Activated CD4-positive, alpha-beta T cell treated with anti-CD3 and anti-CD28 coated beads, Interleukin-2, amount 10 ng/mL, durations not matched to agents 7 days and 5 days (primary cell): Measurements from ENCODE around the gene ACOXL. TPM values are rescaled to one million over a fixed set of nuclear protein-coding genes. Genes with fewer than 3 reads are reported as not detected.

Experiments used
- CTCF ChIA-PET: fragments of 350-600 bp; sonication (Branson Sonifier 250); formaldehyde crosslinking; loops from one replicate; lab custom pipeline; 2021; ENCODE audit warnings: antibody characterized with exemption; lab: Charles Lee
- POLR2A ChIA-PET: fragments of 350-600 bp; sonication (Branson Sonifier 250); formaldehyde crosslinking; loops from one replicate; lab custom pipeline; 2021; ENCODE audit warnings: antibody characterized with exemption; lab: Charles Lee
- DNase-seq: peaks from one replicate; pipeline ENCODE4 v3.0.0-alpha.2; 2020
- H3K27ac Mint-ChIP-seq: one replicate; pipeline ENCODE4 v1.8.0; 2021; ENCODE audit warnings: mild to moderate bottlenecking, moderate library complexity, mixed read lengths
- H3K27me3 Mint-ChIP-seq: one replicate; pipeline ENCODE4 v1.8.0; 2021; ENCODE audit warnings: mixed read lengths
- H3K36me3 Mint-ChIP-seq: one replicate; pipeline ENCODE4 v1.8.0; 2021; ENCODE audit warnings: low read depth, mixed read lengths
- H3K4me1 Mint-ChIP-seq: one replicate; pipeline ENCODE4 v1.8.0; 2021; ENCODE audit warnings: mixed read lengths
- H3K4me3 Mint-ChIP-seq: one replicate; pipeline ENCODE4 v1.8.0; 2021; ENCODE audit warnings: mild to moderate bottlenecking, moderate library complexity, mixed read lengths
- H3K9me3 Mint-ChIP-seq: one replicate; pipeline ENCODE4 v1.8.0; 2021; ENCODE audit warnings: mixed read lengths
- total RNA-seq, 2 experiments: library from RNA; stranded (reverse); gene quantifications; one replicate each; pipeline ENCODE4 v1.2.3, GENCODE V29; 2021

The ACOXL gene
- total RNA-seq, 2 experiments from 2014 or later, result 0.15 TPM; not detected in 1

DNA sequence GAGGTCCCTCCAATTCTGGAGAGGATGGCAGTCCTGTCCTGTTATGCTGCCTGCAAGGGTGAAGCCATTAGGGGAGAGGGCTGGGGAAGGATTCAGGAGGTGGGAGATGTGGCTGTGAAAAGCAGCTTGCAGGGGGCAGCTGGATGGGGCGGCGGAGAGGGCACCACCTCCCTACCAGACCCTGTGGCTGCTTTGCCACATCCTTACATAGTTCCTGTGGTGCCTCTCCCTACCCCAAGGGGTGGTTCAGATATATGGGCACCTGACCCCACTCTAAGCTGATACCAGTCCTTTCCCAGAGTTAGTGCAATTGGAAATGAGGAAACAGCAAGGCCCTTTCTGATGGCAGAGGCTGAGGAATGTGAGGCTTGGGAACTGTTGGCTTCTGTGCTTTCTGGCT is 6.1 kb upstream of the ACOXL start:
- no peaks in the 10 kb centered on the region for H3K36me3 Mint-ChIP-seq
- H3K27me3 Mint-ChIP-seq, result peaks cover 46% of the 10 kb centered on the region
- ChIA-PET POLR2A (no interaction called here), CTCF (interaction anchor here (0.6 to 1.2 kb wide), 2 partner anchors 28 to 1876 kb away, joined by 3 read pairs; no protein-coding TSS in a partner anchor)
- no peak for DNase-seq
- H3K4me1 Mint-ChIP-seq, result peaks cover 8% of the 10 kb centered on the region
- no peak overlapping the region for H3K27ac Mint-ChIP-seq
- H3K9me3 Mint-ChIP-seq, result no peaks in the 10 kb centered on the region
- H3K4me3 Mint-ChIP-seq, result no peak overlapping the region

DNA sequence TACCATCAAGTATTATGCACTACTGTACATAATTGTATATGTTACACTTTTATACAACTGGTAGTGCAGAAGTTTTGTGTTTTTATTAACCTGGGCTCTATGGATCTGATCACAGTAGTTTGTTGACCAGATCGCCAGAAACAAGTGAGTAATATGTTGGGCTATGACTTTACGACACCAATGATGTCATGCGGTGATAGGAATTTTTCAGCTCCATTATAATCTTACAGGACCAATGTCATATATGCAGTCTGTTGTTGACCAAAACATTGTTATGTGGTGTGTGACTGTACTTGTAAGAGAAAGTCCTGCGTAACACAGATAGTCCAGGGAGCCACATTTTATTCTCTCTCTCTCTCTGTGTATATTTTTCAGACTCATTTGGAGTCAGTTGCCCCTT is 4.5 kb upstream of the ACOXL start:
- peaks cover 12% of the 10 kb centered on the region for H3K4me1 Mint-ChIP-seq
- H3K27me3 Mint-ChIP-seq, result peaks cover 55% of the 10 kb centered on the region
- no peaks in the 10 kb centered on the region for H3K36me3 Mint-ChIP-seq
- DNase-seq, result no peak
- ChIA-PET POLR2A (no interaction called here), CTCF (interaction anchor here (0.5 kb wide), 1 partner anchor 1451 kb away, joined by 4 read pairs; no protein-coding TSS in a partner anchor)
- H3K4me3 Mint-ChIP-seq, result no peak overlapping the region
- no peak overlapping the region for H3K27ac Mint-ChIP-seq
- no peaks in the 10 kb centered on the region for H3K9me3 Mint-ChIP-seq

DNA sequence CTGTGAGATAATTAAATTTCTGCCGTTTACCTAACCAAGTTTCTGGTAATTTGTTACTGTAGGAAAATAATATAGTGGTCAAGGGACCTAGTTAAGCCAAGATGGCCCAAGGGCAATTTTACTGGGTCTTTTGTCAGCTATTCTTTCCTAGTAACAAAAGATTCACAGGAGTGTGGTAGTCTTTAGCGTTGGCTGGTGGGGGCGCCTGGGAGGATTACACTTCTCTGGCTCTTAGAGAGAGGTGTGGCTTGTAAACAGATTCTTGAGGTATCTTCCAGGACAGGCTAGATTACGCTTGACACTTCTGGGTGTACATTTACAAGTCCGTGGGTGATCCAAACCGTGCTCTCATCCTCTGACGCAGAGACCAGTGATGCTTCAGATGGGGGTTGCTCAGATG is 3.3 kb upstream of the ACOXL start:
- no peak overlapping the region for H3K27ac Mint-ChIP-seq
- peaks cover 15% of the 10 kb centered on the region for H3K4me1 Mint-ChIP-seq
- H3K36me3 Mint-ChIP-seq, result no peaks in the 10 kb centered on the region
- no peaks in the 10 kb centered on the region for H3K9me3 Mint-ChIP-seq
- ChIA-PET POLR2A (no interaction called here), CTCF (no interaction called here)
- DNase-seq, result no peak
- peaks cover 59% of the 10 kb centered on the region for H3K27me3 Mint-ChIP-seq
- no peak overlapping the region for H3K4me3 Mint-ChIP-seq

DNA sequence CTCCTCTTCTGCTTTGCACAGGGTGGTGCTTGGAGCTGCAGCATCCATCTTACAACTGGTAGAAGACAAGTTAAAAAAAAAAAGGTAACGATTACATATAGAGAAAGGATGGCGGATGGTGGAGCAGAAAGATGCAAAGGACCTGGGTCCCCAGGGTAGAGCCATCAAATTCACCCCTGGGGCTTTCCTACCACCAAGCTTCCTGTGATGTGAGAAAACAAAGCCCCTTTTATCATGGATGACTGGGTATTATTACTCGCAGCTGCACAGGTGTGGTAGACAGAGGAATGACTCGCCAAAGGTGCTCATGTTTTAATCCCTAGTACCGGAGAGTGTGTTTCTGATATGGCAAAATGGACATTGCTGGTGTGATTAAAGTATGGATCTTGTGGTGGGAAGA is 1.3 kb upstream of the ACOXL start:
- Mint-ChIP-seq H3K27ac (no peak overlapping the region), H3K36me3 (no peaks in the 10 kb centered on the region), H3K27me3 (peaks cover 73% of the 10 kb centered on the region), H3K4me1 (peaks cover 14% of the 10 kb centered on the region), H3K9me3 (no peaks in the 10 kb centered on the region), H3K4me3 (no peak overlapping the region)
- POLR2A ChIA-PET, result no interaction called here
- DNase-seq, result no peak
- CTCF ChIA-PET, result interaction anchor here (1.6 kb wide), 1 partner anchor 18 kb away, joined by 10 read pairs; no protein-coding TSS in a partner anchor

DNA sequence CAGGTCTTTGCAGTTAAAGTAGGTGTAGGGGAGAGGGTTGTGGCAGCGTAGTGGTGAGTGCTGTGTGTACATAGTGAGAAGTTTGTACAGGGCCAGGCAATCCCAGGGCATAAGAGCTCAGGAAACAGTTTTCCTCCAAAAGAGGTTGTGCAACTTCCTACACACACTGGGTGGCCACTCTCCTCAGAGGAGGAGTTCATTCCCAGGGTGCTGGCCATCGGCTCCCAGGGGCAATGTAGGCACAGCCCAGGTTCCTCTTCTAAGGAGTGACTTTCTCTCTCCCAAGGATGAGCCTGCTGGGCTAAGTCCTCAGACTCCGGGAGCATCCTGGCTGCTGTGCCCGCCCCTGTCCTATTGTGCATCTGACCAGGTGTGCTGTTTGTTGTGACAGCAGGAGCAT is 3.0 kb downstream of the ACOXL start:
- peaks cover 14% of the 10 kb centered on the region for H3K4me1 Mint-ChIP-seq
- peaks cover 5% of the 10 kb centered on the region for H3K36me3 Mint-ChIP-seq
- CTCF ChIA-PET, result interaction anchor here (1.3 kb wide), 1 partner anchor 29 kb away, joined by 4 read pairs; no protein-coding TSS in a partner anchor
- H3K27ac Mint-ChIP-seq, result no peak overlapping the region
- H3K27me3 Mint-ChIP-seq, result peaks cover 81% of the 10 kb centered on the region
- H3K9me3 Mint-ChIP-seq, result peaks cover 5% of the 10 kb centered on the region
- POLR2A ChIA-PET, result no interaction called here
- no peak for DNase-seq
- no peak overlapping the region for H3K4me3 Mint-ChIP-seq

DNA sequence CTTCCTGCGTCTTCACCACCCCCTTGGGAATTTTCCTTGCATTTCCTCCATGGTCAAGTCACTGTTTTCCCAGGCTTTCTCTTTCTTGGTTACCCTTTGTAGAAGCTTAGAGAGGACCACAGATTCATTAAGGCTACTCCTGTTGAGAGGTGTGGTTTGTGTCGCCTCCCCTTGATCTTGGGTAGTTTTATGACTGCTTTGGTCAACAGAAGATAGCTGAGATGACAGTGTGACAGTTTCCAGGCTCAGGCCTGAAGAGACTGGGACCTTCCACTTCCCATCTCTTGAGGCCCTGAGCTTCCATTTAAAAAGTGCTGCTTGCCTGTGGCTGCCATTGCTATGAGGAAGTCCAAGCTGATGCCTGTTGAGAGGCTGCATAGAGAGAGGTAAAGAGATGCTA is 5.4 kb downstream of the ACOXL start:
- Mint-ChIP-seq H3K9me3 (peaks cover 5% of the 10 kb centered on the region), H3K36me3 (peaks cover 5% of the 10 kb centered on the region), H3K27me3 (peaks cover 75% of the 10 kb centered on the region), H3K4me3 (no peak overlapping the region), H3K27ac (no peak overlapping the region), H3K4me1 (peaks cover 27% of the 10 kb centered on the region)
- POLR2A ChIA-PET, result no interaction called here
- CTCF ChIA-PET, result interaction anchor here (0.9 to 1.6 kb wide), 2 partner anchors 13 to 17 kb away, joined by 3 to 4 read pairs; no protein-coding TSS in a partner anchor
- DNase-seq, result no peak

DNA sequence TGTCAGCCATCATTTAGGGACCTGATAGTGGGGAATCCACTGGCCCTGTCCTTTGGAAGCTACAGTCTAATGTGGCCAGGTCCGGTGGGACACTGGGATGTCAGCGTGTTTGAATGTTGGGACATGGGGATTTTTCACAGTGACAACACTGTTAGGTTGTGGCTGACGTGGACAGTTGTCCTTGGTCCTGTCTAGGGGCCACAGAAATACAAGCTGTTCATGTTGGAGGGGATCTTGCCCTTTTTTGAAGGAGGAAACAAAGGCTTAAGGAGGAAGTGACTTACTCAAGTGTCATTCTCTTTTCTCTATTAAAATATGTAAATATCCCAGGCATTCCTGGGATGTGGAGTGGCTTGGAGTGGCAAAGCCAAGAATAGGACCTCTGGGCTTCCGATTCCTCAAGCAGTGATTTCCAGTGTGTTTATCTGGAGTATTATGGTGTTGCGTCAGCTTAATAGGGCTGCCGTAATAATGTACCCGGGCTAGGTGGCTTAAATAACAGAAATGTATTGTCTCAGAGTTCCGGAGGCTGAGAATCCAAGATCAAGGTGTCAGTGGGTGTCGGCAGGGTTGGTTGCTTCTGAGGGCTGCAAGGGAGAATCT is 8.5 kb downstream of the ACOXL start:
- H3K27me3 Mint-ChIP-seq, result peaks cover 70% of the 10 kb centered on the region
- H3K4me1 Mint-ChIP-seq, result peaks cover 24% of the 10 kb centered on the region
- peaks cover 6% of the 10 kb centered on the region for H3K9me3 Mint-ChIP-seq
- H3K36me3 Mint-ChIP-seq, result peaks cover 6% of the 10 kb centered on the region
- DNase-seq, result no peak
- POLR2A ChIA-PET, result no interaction called here
- CTCF ChIA-PET, result no interaction called here
- no peak overlapping the region for H3K4me3 Mint-ChIP-seq
- H3K27ac Mint-ChIP-seq, result no peak overlapping the region

DNA sequence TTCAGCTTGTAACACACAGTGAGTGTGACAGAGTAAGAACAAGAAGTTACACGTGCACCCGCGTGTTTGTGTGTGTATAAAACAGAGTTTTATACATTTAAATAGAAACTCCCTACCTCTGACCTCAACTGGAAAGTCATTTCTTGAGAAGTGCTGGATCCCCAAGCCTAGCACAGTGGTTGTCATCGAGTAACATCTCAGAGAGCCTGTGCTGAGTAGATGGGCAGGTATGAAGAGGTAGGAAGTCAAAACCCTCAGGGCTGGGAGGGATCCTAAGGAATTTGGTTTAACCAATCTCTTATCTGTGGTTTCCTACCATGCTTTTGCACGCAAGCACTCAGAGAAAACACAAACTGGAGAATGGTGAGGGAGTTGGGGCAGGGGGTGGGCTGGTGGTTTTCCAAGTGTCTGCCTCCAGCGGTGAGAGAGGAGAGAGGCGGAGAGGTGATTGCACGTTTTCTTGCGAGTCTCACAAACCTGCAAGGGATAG is 9.2 kb downstream of the ACOXL start:
- no peak for DNase-seq
- no peak overlapping the region for H3K27ac Mint-ChIP-seq
- CTCF ChIA-PET, result no interaction called here
- peaks cover 69% of the 10 kb centered on the region for H3K27me3 Mint-ChIP-seq
- H3K4me1 Mint-ChIP-seq, result peaks cover 29% of the 10 kb centered on the region
- H3K36me3 Mint-ChIP-seq, result peaks cover 7% of the 10 kb centered on the region
- H3K9me3 Mint-ChIP-seq, result peaks cover 8% of the 10 kb centered on the region
- no peak overlapping the region for H3K4me3 Mint-ChIP-seq
- POLR2A ChIA-PET, result no interaction called here

DNA sequence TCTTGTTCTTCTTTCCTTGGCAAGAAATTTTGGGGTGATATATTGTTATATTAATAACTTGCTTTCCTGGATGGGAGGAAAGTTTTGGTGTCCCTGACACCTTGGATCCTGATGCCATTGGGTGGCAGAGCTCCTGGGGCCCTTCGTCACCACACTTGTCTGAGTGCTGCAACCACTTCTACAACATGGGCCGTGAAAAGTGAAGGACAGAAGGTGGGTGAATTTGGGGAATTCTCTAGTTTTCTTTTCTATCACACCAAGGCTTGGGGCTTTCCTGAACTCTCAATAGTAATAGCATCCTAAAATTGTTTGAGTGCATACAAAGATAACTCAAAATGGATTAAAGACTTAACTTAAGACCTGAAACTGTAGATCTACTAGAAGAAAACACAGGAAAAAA is 10.0 kb downstream of the ACOXL start:
- Mint-ChIP-seq H3K4me1 (peaks cover 37% of the 10 kb centered on the region), H3K36me3 (peaks cover 7% of the 10 kb centered on the region), H3K27ac (no peak overlapping the region), H3K4me3 (no peak overlapping the region), H3K27me3 (peaks cover 61% of the 10 kb centered on the region), H3K9me3 (peaks cover 6% of the 10 kb centered on the region)
- ChIA-PET CTCF (no interaction called here), POLR2A (no interaction called here)
- DNase-seq, result no peak

DNA sequence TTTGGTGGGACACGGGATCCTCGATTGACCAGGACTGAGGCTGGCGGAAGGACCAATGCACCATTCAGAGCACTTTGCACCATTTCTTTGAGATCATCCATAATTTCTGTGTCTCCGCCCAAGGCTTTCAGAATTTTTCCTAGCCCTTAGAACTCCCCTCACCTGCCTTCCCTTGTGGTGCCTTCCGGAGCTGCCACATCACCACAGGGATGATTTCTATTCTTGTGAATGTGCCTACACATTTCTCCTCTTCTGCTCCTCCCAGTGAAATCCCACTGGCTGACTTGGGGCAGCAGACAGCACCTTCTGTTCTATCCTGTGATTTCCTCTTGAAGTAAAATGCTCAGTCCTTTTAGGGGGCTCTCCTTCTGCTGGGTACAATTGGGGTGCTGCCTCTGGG is 11.2 kb downstream of the ACOXL start:
- ChIA-PET POLR2A (no interaction called here), CTCF (no interaction called here)
- peaks cover 49% of the 10 kb centered on the region for H3K4me1 Mint-ChIP-seq
- peaks cover 50% of the 10 kb centered on the region for H3K27me3 Mint-ChIP-seq
- H3K27ac Mint-ChIP-seq, result no peak overlapping the region
- H3K36me3 Mint-ChIP-seq, result peaks cover 7% of the 10 kb centered on the region
- peaks cover 4% of the 10 kb centered on the region for H3K9me3 Mint-ChIP-seq
- no peak overlapping the region for H3K4me3 Mint-ChIP-seq
- DNase-seq, result no peak

DNA sequence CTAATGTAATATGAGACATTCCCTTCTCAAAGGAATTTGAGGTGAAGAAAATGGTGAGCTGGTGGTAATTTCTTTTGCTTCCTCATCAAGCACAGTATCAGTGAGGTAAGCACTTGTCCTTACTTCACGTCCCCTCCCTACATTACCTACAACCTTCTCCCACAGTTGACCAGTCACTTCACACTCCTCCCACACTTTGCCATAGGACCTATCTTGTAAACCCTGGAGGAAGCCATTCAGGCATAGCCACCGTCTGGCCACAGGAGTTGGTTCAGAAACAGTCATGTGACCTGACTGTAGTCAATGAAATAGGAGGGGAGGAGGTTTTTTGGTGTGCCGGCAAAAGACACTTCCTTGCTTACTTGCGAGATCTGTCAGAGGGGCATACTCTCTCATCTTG is 12.1 kb downstream of the ACOXL start:
- POLR2A ChIA-PET, result no interaction called here
- Mint-ChIP-seq H3K9me3 (peaks cover 2% of the 10 kb centered on the region), H3K36me3 (peaks cover 2% of the 10 kb centered on the region), H3K4me3 (no peak overlapping the region), H3K4me1 (peaks cover 57% of the 10 kb centered on the region), H3K27me3 (peaks cover 45% of the 10 kb centered on the region), H3K27ac (no peak overlapping the region)
- CTCF ChIA-PET, result no interaction called here
- DNase-seq, result no peak

DNA sequence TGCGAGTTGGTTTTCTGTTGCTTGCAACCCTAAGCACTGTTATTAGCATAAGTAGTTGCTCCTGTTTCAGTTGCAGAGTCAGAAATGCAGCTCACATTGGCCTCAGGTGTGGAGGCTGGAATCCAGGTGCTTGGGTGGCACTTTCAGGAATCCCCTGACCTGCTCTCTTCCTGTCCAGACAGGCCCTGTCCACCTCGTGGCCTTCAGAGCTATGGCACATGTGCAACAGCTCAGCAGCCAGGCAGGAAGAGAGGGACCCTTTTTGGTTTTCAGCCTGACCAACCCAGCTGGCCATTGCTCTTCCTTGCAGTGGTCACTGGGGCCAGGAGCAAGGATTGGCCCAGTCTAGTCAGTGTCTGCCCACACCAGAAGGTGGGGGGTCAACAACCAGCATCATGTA is 12.7 kb downstream of the ACOXL start:
- peaks cover 46% of the 10 kb centered on the region for H3K27me3 Mint-ChIP-seq
- H3K4me3 Mint-ChIP-seq, result no peak overlapping the region
- peaks cover 2% of the 10 kb centered on the region for H3K9me3 Mint-ChIP-seq
- peaks cover 62% of the 10 kb centered on the region for H3K4me1 Mint-ChIP-seq
- ChIA-PET CTCF (interaction anchor here (0.6 kb wide), 1 partner anchor 1276 kb away, joined by 3 read pairs; no protein-coding TSS in a partner anchor), POLR2A (no interaction called here)
- H3K27ac Mint-ChIP-seq, result no peak overlapping the region
- peaks cover 2% of the 10 kb centered on the region for H3K36me3 Mint-ChIP-seq
- no peak for DNase-seq

DNA sequence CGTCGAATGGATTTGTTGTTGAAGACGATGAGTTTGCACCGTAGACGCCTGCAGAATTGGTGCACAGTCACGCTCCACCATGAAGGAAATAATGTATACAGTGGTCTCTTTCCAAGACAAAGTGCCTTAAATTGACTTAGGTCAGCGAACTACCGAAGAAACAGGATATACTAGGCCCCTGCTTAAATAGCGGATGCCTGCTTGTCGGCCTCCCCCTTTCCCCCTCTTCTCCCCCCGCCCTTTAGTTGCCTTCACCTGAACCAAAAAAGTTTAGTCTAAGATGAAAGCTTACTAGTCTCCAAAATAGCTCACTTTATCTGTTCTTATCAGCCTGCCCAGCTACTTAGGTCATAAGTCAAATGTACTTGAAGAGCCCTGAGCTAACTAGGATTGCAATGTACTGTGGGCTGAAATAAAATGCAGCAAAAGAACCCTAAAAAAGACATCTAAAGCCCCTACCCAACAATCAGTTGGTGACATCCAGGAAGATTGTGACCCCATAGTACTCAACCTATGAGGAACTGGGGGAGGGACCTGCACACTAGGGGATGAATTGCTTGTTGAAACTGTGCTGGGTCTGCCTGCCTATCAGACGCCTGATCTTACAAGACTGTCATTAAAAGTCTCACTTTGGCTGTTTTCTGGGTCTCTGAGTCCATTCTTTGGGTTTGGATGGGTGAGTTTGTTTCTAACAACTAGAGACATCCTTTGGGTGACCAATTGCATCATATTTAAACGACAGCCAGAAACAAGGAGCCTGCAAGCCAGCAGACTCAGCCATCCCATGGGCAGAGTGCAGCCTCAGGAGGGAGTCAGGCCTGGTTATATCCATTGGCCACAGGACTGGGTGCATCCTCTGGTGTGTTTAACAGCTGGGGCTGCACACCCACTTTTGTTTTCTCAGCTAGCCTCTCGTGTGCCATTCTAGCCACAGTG is 14.5 kb downstream of the ACOXL start:
- Mint-ChIP-seq H3K27ac (peak overlapping the region; percentile 85), H3K27me3 (peaks cover 44% of the 10 kb centered on the region), H3K36me3 (peaks cover 2% of the 10 kb centered on the region), H3K4me1 (peaks cover 54% of the 10 kb centered on the region), H3K4me3 (peak overlapping the region; percentile 45), H3K9me3 (peaks cover 2% of the 10 kb centered on the region)
- CTCF ChIA-PET, result interaction anchor here (0.8 kb wide), 1 partner anchor 9 kb away, joined by 3 read pairs; no protein-coding TSS in a partner anchor
- POLR2A ChIA-PET, result no interaction called here
- DNase-seq, result no peak
